Body of pancreas (tissue), 4 donors: Measurements from ENCODE around the gene NYNRIN. TPM values are rescaled to one million over a fixed set of nuclear protein-coding genes. Genes with fewer than 3 reads are reported as not detected.

ENCODE experiments used
- ATAC-seq: fragments of 150-250 bp; one replicate; pipeline ENCODE4 v1.9.1; 2016
- DNase-seq, 4 donors: peaks; one replicate each; pipeline ENCODE4 v3.0.0-alpha.2; 2019
- H3K27ac ChIP-seq, 4 donors: fragments of 200-600 bp; sonication (generic); 1 replicate in 3 of 4; 2 replicates in 1 of 4; pipeline versions ENCODE4 v1.5.1 to v1.6.1; 2016 to 2019; ENCODE audit warnings: mild to moderate bottlenecking in 1 of 4, mixed read lengths in 1 of 4, moderate library complexity in 1 of 4
- H3K27me3 ChIP-seq, 2 donors: fragments of 200-600 bp; sonication (generic); one replicate each; pipeline ENCODE4 v1.6.0; 2016; ENCODE audit warnings: mild to moderate bottlenecking in 1 of 2
- H3K36me3 ChIP-seq, 2 donors: fragments of 200-600 bp; sonication (generic); replicated peaks in 1 of 2; 2 replicates each; pipeline ENCODE4 v1.5.1; 2016; ENCODE audit warnings: low read depth in 2 of 2; ENCODE audit not compliant: insufficient read depth in 1 of 2
- H3K4me1 ChIP-seq: fragments of 200-600 bp; sonication (generic); one replicate; pipeline ENCODE4 v1.6.0; 2016
- H3K4me3 ChIP-seq, 2 donors: fragments of 200-600 bp; sonication (generic); 1 replicate in 1 of 2; 2 replicates in 1 of 2; pipeline ENCODE4 v1.5.1; 2016 to 2019
- H3K9me3 ChIP-seq, 3 donors: fragments of 200-600 bp; sonication (generic); 1 replicate in 2 of 3; 2 replicates in 1 of 3; pipeline ENCODE4 v1.5.1; 2016
- CTCF ChIP-seq, 7 experiments: fragments of 450-650 bp in 4 of 7; fragments of 200-600 bp in 3 of 7; sonication (generic) in 3 of 7; IDR thresholded peaks; one replicate each; pipeline ENCODE4 v1.5.1; 2016 to 2019; ENCODE audit warnings: antibody characterized with exemption in 7 of 7
- POLR2A ChIP-seq, 3 donors: fragments of 450-650 bp; IDR thresholded peaks; one replicate each; pipeline ENCODE4 v1.6.1; 2016; ENCODE audit warnings: antibody characterized with exemption in 3 of 3, mild to moderate bottlenecking in 2 of 3
- WGBS, 2 donors: methylation state at CpG; one replicate each; pipeline ENCODE4 v1.1.5; 2017; 5-methylcytosine and 5-hydroxymethylcytosine counted together
- intact Hi-C: fragments of 100-400 bp; cut with DNase I; formaldehyde crosslinking; loops from one replicate; pipeline ENCODE4 v1.15.1; 2023
- total RNA-seq, 2 donors: library from RNA; depleted of rRNA; stranded (reverse); fragments of >200 nt; gene quantifications; one replicate each; pipeline ENCODE4 v1.1.0, GENCODE V29; 2016

Gene NYNRIN
- total RNA-seq, 2 donors from 2014 or later: 7.3 to 7.5 TPM

GRCh38 chr14:24458736-24459135 lies 59.9 kb downstream of the NYNRIN start:
- no peaks in the 10 kb centered on the region for H3K9me3 ChIP-seq
- no peak overlapping the region for H3K4me3 ChIP-seq
- 100% methylated on average over 1 of the region's 1 CpG for WGBS, 2 donors
- ATAC-seq (no peak), DNase-seq (no peak)
- intact Hi-C loops: no loop called here
- no peaks in the 10 kb centered on the region for H3K36me3 ChIP-seq
- no peaks in the 10 kb centered on the region for H3K4me1 ChIP-seq
- no peaks in the 10 kb centered on the region for H3K27me3 ChIP-seq
- H3K27ac ChIP-seq: no peak overlapping the region
- no peak for TF ChIP-seq POLR2A (IDR thresholded peaks at IDR 0.05)
- TF ChIP-seq CTCF (IDR thresholded peaks at IDR 0.05): no peak

- Histone ChIP-seq H3K4me1 (no peaks in the 10 kb centered on the region), H3K36me3 (no peaks in the 10 kb centered on the region), H3K27me3 (no peaks in the 10 kb centered on the region), H3K27ac (no peak overlapping the region), H3K4me3 (no peak overlapping the region), H3K9me3 (no peaks in the 10 kb centered on the region)
- DNase-seq (no peak), ATAC-seq (no peak)
- WGBS, 2 donors: 77 to 95% methylated on average over 3 of the region's 3 CpGs
- intact Hi-C loops: no loop called here
- TF ChIP-seq CTCF (IDR thresholded peaks at IDR 0.05) (no peak), POLR2A (IDR thresholded peaks at IDR 0.05) (no peak)
These were observed 60.5 kb downstream of the NYNRIN start for GRCh38 chr14:24459331-24459730.

- Histone ChIP-seq H3K4me3 (no peak overlapping the region), H3K36me3 (no peaks in the 10 kb centered on the region), H3K4me1 (no peaks in the 10 kb centered on the region), H3K27ac (no peak overlapping the region), H3K9me3 (no peaks in the 10 kb centered on the region), H3K27me3 (no peaks in the 10 kb centered on the region)
- DNase-seq (no peak), ATAC-seq (no peak)
- intact Hi-C loops: no loop called here
- no peak for TF ChIP-seq CTCF (IDR thresholded peaks at IDR 0.05)
- no peak for TF ChIP-seq POLR2A (IDR thresholded peaks at IDR 0.05)
These were observed 62.5 kb downstream of the NYNRIN start for GRCh38 chr14:24461336-24461735.

GRCh38 chr14:24463017-24463883 lies 64.4 kb downstream of the NYNRIN start:
- no peak for TF ChIP-seq CTCF (IDR thresholded peaks at IDR 0.05)
- no peak for TF ChIP-seq POLR2A (IDR thresholded peaks at IDR 0.05)
- intact Hi-C loops: no loop called here
- WGBS, 2 donors: 38 to 49% methylated on average over 4 to 5 of the region's 5 CpGs
- Histone ChIP-seq H3K36me3 (no peaks in the 10 kb centered on the region), H3K27ac (no peak overlapping the region), H3K4me3 (no peak overlapping the region), H3K27me3 (no peaks in the 10 kb centered on the region), H3K9me3 (no peaks in the 10 kb centered on the region), H3K4me1 (no peaks in the 10 kb centered on the region)
- no peak for DNase-seq
- ATAC-seq: no peak
